GM23248 (cell line): ENCODE results near the gene GFOD1.

Source experiments
- EZH2 ChIP-seq: fragments of 200-600 bp; sonication (generic); IDR thresholded peaks from 2 replicates; pipeline ENCODE4 v1.6.1; 2018; ENCODE audit warnings: antibody characterized with exemption, mild to moderate bottlenecking; ENCODE audit not compliant: insufficient read depth, poor library complexity, severe bottlenecking
- EZH2phosphoT487 ChIP-seq: fragments of 200-600 bp; sonication (generic); IDR thresholded peaks from 2 replicates; pipeline ENCODE4 v1.6.1; 2018; ENCODE audit warnings: antibody characterized with exemption, moderate library complexity, mild to moderate bottlenecking, low read depth; ENCODE audit not compliant: insufficient read depth

DNA sequence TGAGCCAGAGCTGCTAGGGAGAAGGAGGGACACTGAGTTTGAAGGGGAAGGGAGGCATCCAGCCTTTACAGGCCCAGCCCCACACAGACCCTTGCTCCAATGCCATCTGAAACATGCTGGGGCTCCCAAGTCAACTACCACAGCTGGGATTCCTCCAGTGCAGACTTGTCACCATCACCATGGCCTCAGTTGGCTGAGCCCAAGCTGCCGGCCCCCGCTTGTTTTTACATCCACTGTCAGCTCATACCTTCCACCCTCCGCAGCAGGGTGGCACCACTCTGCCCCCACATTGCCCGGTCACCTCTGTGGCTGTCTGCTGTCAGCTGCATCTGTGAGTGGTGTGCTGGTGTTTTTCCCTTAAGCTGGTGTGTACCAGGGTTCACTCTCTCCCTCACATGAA, 26.1 kb downstream of the GFOD1 start:
- no peak for TF ChIP-seq EZH2
- no peak for TF ChIP-seq EZH2phosphoT487
